ENCODE data around the gene TSPAN5. TPM values are rescaled to one million over a fixed set of nuclear protein-coding genes. Genes with fewer than 3 reads are reported as not detected.

The TSPAN5 gene
- total RNA-seq, 1 donor from 2014 or later = 1.6 TPM

DNA sequence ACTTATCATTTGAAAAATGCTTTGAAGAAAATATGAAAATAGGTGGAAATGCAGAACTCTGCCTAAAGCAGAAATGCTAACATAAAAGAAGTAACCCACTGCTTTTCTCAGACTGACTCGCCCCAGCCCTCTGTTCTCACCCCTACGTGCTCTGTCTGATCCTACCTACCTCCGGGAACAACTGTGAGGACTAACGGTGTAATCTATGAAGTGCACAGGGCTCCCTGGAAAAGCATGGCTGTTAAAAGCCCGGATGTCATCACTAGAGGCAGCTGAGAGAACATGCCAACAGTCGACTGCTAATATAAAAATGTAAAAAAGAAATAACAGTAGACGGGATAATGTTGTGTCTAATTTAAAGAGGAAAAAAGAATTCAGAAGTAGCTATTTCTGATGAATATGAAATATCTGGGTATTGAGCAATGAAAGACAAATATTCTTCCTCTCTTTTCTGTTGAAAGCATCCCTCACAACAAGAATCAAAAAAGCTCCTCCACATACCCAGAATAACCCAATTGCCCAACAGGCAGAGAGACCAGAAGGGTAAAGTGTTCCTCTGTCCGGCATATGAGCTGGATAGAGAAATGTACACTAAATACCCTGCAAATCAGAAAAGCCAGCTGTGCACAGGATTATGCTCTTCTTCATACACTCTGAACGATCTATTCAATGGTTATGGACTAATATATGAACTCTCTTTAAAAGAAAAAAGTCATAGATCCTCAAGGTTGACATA is 130.7 kb downstream of the TSPAN5 start:
- no peaks in the 10 kb centered on the region for H3K27me3 Mint-ChIP-seq

DNA sequence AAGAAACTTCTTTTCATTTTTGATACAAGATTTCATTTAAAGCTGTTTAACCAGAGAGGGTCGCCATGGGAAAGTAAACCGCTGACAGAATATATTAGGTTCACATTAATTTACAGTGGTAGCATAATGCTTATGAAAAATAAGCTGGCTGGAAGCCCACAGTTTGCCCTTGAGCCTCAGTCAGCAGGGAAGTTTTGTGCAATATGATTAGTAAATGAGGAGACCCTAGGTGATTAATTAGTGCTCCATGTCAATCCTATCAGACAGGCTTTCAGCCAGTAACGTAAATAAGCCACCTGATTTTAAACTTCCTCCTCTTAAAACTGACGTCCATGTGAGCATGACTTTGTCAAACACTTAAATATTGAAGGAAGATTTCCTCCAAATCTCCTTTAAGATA is 134.2 kb downstream of the TSPAN5 start:
- ATAC-seq (ENCODE audit: low read depth) (no peak), DNase-seq (no peak)
- ChIA-PET POLR2A (no interaction called here), CTCF (no interaction called here)
- Mint-ChIP-seq H3K4me1 (peaks cover 10% of the 10 kb centered on the region), H3K27ac (no peak overlapping the region), H3K27me3 (no peaks in the 10 kb centered on the region), H3K36me3 (ENCODE audit: low read depth) (no peaks in the 10 kb centered on the region), H3K9me3 (no peaks in the 10 kb centered on the region), H3K4me3 (no peak overlapping the region)
- intact Hi-C loops (cut with micrococcal nuclease) = no loop called here
- no peak for TF ChIP-seq CTCF (IDR thresholded peaks at IDR 0.05)

More for the DNA sequence above, 130.7 kb downstream of the TSPAN5 start:
- ATAC-seq (ENCODE audit: low read depth) (no peak), DNase-seq (no peak)
- CTCF ChIA-PET = no interaction called here
- peaks cover 3% of the 10 kb centered on the region for H3K9me3 Mint-ChIP-seq
- H3K4me1 Mint-ChIP-seq = no peaks in the 10 kb centered on the region
- intact Hi-C loops (cut with micrococcal nuclease) = no loop called here
- no peak overlapping the region for H3K4me3 Mint-ChIP-seq
- POLR2A ChIA-PET = no interaction called here
- TF ChIP-seq CTCF (IDR thresholded peaks at IDR 0.05) = no peak
- H3K36me3 Mint-ChIP-seq (ENCODE audit: low read depth) = no peaks in the 10 kb centered on the region
- H3K27ac Mint-ChIP-seq = no peak overlapping the region

- ChIA-PET CTCF (no interaction called here), POLR2A (no interaction called here)
- no peaks in the 10 kb centered on the region for H3K36me3 Mint-ChIP-seq (ENCODE audit: low read depth)
- no peaks in the 10 kb centered on the region for H3K27me3 Mint-ChIP-seq
- ATAC-seq (ENCODE audit: low read depth) (no peak), DNase-seq (no peak)
- intact Hi-C loops (cut with micrococcal nuclease) = no loop called here
- H3K4me3 Mint-ChIP-seq = no peak overlapping the region
- H3K4me1 Mint-ChIP-seq = peaks cover 20% of the 10 kb centered on the region
- H3K9me3 Mint-ChIP-seq = no peaks in the 10 kb centered on the region
- no peak for TF ChIP-seq CTCF (IDR thresholded peaks at IDR 0.05)
- H3K27ac Mint-ChIP-seq = no peak overlapping the region
Observed at GRCh38 chr4:98522636-98523395, 135.6 kb downstream of the TSPAN5 start.

DNA sequence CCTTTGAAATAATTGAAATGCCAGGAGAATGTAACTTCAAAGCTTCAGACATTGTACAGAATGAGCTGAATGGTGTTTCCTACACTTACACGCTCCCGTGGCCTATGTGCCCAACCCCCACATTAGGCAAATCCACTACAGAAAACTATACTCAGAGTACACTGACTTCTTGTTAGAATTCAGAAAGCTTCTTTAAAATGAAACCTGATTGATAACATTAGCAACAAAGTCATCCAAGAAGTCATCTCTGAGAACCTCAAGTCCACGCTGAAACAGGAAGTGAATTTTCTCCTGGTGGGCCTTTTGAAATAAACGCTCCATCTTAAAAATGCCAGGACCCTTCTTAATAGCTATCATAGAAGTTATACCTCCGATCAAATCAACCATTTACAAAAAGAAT is 136.3 kb downstream of the TSPAN5 start:
- Mint-ChIP-seq H3K9me3 (no peaks in the 10 kb centered on the region), H3K4me1 (peaks cover 20% of the 10 kb centered on the region), H3K27me3 (no peaks in the 10 kb centered on the region), H3K36me3 (ENCODE audit: low read depth) (no peaks in the 10 kb centered on the region), H3K4me3 (peak overlapping the region; percentile 33), H3K27ac (no peak overlapping the region)
- POLR2A ChIA-PET = no interaction called here
- CTCF ChIA-PET = no interaction called here
- DNase-seq (no peak), ATAC-seq (ENCODE audit: low read depth) (no peak)
- no peak for TF ChIP-seq CTCF (IDR thresholded peaks at IDR 0.05)
- intact Hi-C loops (cut with micrococcal nuclease) = no loop called here

- CTCF ChIA-PET = no interaction called here
- intact Hi-C loops (cut with micrococcal nuclease) = no loop called here
Observed at GRCh38 chr4:98521486-98521885, 136.9 kb downstream of the TSPAN5 start.

More at GRCh38 chr4:98521486-98521885, 136.9 kb downstream of the TSPAN5 start:
- H3K4me1 Mint-ChIP-seq = peaks cover 20% of the 10 kb centered on the region
- no peaks in the 10 kb centered on the region for H3K27me3 Mint-ChIP-seq
- no peak overlapping the region for H3K4me3 Mint-ChIP-seq
- no peak for TF ChIP-seq CTCF (IDR thresholded peaks at IDR 0.05)
- no peak overlapping the region for H3K27ac Mint-ChIP-seq
- H3K9me3 Mint-ChIP-seq = peaks cover 3% of the 10 kb centered on the region
- ATAC-seq (ENCODE audit: low read depth) (no peak), DNase-seq (no peak)
- POLR2A ChIA-PET = no interaction called here
- H3K36me3 Mint-ChIP-seq (ENCODE audit: low read depth) = peaks cover 1% of the 10 kb centered on the region
